NCI-H2171 treated with DMSO at 0.1 percent for 48 hours (cell line): ENCODE results near the gene ELOF1.
"Not testable (repeated sequence)": the region's sequence is repeated elsewhere in the genome, so short reads cannot be mapped to it uniquely, and the experiment has no call there.

Experiments used
- DNase-seq: peaks from one replicate; lab custom pipeline; 2025; lab: John Stamatoyannopoulos, UW

ELOF1 gene

DNA sequence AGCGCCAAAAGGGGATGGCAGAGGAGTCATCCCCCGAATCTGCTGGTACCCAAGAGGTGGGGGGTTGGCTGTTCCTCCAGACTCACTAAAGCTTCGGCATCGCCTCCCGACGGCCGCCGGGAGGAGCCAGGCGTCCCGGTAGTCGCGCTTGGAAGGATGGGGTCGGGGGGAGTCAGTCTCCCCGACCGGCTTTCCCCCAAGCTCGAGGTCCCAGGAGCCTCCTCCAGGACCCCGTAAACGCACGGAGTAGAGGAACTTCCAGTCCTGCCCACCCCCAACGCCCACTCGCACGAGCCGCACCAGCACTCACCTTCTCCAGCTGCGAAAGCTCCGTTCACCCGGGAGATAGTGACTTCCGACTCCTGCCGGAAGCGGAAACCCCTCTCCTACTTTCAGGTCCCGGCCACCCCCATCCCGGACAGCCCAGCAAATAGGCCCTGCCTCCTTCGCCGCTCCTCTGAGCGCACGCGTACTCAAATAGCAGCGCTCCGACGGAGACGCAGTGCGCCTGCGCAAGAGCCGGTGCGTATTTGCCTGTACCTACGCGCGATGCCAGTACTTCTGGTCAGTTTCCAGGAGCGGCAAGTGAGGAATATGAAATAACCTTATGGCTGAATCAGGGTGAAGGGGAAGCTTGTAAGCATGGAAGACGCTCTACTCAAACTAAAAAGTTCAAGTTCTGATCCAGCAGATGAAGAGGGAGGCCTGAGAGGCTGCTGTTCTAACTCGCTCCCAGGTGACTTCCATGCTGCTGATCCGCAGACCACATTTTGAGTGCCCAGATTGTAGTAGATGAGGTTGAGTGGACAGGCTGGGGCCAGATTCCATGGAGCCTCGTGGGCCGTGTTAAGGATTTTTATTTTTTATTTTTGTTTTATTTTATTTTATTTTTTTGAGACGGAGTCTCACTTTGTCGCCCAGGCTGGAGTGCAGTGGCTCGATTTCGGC lies at the start of gene ELOF1:
Gene ELOF1, minus strand, starts transcription at position 350 of the 948 bp plus-strand sequence. CDS start 4,883 bp downstream, outside the sequence.
- DNase-seq = peak; percentile 97

GRCh38 chr19:11606484-11606883 lies 47.5 kb upstream of the ELOF1 start:
- no peak for DNase-seq

DNA sequence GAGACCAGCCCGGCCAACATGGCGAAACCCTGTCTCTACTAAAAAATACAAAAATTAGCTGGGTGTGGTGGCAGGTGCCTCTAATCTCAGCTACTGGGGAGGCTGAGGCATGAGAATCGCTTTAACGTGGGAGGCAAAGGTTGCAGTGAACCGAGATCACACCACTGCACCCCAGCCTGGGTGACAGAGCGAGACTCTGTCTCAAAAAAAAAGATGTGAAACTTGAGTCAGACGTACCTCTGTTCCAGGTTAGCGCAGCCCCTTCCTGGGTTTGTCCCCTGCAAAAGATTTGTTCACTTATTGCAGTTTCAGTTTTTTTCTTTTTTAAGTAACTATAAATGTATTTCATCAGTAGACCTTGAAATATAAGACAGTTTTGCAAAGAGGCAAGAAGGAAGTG lies 40.7 kb upstream of the ELOF1 start:
- DNase-seq = not testable (repeated sequence)

DNA sequence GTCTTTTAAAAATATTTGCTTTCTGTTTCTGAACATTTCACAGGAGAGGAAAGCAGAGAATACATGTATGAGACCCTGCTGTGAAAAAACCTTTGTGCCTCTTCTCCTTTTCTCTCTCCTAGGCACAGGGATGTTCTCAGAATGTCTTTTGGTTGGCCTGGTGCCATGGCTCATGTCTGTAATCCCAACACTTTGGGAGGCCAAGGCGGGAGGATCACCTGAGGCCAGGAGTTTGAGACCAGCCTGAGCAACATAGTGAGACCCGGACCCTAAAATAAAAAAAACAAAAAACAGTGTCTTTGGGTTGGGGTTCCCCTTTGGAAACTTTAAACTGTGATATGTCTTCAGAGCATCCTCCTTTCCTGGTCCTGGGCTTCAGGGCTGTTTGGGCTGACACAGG lies 39.7 kb upstream of the ELOF1 start:
- DNase-seq = no peak

DNA sequence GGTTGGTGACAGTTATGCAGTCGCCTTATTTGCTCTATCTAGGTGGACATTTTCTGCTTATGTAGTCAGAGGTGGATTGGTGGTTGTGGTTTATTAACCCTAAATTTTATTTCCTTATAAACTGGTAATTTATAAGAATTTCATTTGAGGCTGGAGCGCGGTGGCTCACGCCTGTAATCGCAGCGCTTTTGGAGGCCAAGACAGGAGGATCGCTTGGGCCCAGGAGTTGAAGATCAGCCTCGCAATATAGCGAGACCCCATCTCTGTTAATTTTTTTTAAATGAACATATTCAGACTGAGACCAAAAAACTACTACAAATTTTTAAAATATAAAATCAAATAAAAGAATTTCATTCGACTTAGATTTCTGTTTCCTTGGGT lies 39.1 kb upstream of the ELOF1 start:
- DNase-seq = no peak

DNA sequence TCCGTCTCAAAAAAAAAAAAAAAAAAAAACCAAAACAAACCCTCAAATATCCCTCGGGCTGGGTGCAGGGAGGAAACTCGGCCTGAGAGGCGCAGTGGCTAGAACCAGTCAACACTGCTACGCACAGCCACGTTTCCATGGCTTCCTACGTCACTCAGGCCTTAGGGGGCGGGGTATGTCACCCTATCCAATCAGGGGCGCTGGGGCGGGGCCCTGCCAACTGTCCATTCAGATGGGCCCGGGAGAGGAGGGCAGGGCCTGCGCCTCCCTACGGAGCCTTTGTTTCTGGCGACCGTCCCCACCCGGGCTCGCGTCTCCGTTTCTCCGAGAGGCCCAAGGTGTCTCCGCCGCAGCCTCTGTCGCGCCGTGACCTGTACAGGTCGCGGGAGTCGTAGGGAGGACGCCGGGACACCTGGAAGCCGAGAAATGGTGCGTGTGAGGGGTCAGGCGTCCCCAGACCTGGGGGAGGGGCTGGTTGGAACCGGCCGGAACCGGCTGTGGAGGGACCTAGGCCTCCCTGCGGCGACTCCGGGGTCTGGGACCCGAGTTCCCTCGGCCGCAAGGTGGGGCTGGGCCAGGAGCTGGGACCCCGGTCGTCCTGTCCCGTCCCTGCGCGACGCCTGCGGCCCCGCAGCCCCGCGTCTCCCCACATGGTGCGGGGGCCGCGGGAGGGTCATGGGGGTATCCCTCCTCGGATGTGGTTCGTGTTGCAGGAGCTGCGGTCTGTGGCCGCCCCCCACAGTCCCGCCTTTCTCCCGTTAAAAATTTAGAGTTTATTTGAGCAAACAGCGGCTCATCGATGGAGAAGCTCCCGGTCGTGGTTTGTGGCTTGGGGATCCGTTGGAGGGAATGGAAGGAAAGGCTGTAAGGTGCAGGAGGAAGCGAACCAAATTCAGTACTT lies 38.4 kb upstream of the ELOF1 start, which contains the start of gene ZNF627:
Gene ZNF627, plus strand, starts transcription at position 282 of the 901 bp plus-strand sequence. Its CDS starts 145 bp downstream, at position 427.
- DNase-seq = peak; percentile 98

DNA sequence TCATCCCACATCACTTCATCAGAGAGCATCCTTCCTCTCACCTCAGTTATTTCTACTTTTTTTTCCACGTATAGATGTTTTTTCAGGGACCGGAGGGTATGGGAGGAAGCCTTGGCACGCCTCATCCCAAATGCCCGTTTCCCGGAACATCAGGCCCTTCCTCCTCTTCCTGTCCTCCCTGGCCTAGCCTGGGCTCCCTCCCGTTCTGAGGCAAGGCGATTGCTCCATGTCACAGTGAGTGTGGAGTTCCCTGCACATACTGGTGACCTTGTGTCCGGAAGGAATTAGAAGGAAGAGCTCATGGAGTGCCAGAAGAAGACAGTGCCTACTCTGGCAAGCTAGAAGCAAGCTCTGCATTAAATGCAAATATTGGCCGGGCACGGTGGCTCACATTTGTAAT lies 37.1 kb upstream of the ELOF1 start:
- DNase-seq = no peak

GRCh38 chr19:11594084-11594483 lies 35.1 kb upstream of the ELOF1 start:
- no peak for DNase-seq

GRCh38 chr19:11587975-11588631 lies 29.1 kb upstream of the ELOF1 start:
- no peak for DNase-seq

- DNase-seq = peak; percentile 88
These were observed 28.4 kb upstream of the ELOF1 start for GRCh38 chr19:11587302-11587974.

- DNase-seq = no peak
These were observed 27.3 kb upstream of the ELOF1 start for GRCh38 chr19:11586331-11586730.

DNA sequence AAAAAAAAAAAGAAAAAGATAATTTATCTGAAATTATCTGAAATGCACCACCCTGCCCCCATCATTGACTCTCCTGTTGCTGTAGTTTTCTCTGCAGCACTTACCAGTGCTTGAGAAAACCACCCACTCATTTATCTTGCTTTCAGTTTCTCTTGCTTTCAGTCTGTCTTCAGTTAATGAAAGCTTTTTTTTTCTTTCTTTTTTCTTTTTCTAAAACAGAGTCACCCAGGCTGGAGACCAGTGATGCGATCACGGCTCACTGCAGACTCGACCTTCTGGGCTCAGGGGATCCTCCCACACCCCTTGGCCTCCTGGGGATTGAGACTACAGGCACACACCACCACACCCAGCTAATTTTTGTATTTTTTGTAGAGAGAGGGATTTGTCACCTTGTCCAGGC lies 22.7 kb upstream of the ELOF1 start:
- no peak for DNase-seq

DNA sequence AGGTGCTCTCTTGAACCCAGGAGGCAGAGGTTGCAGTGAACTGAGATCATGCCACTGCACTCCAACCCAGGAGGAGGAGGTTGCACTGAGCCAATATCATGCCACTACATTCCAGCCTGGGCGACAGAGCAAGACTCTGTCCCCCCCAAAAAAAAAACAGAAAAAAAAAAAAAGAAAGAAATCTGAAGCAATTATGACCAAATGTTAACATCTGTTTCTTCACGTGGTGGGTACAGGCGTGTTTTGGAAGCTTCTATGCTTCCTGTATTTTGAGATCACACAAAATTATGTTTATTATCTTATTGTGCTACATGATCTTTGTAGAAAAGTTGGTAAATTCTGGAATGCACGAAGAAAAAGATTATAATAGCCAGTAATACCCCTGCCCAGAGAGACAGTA lies 21.1 kb upstream of the ELOF1 start:
- no peak for DNase-seq

- no peak for DNase-seq
These were observed 19.5 kb upstream of the ELOF1 start for GRCh38 chr19:11578258-11579142.

GRCh38 chr19:11577451-11578257 lies 18.6 kb upstream of the ELOF1 start, which contains the start of gene ACP5:
Gene ACP5, minus strand, starts transcription at chr19:11577645. Its CDS starts 328 bp downstream, at chr19:11577317.
- DNase-seq = no peak

DNA sequence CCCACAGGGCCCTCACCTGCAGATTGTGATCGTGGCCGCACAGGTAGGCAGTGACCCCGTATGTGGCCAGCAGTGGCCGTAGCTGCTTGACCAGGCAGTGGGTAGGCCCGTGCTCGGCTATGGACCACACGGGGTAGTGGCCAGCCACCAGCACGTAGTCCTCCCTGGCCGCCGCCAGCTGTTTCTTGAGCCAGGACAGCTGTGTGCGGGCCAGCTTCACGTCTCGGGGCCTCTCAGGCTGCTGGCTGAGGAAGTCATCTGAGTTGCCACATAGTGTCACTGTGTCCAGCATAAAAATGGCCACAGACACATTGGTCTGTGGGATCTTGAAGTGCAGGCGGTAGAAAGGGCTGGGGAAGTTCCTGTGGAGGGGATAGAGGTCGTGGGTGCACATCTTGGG lies 17.2 kb upstream of the ELOF1 start:
- no peak for DNase-seq

DNA sequence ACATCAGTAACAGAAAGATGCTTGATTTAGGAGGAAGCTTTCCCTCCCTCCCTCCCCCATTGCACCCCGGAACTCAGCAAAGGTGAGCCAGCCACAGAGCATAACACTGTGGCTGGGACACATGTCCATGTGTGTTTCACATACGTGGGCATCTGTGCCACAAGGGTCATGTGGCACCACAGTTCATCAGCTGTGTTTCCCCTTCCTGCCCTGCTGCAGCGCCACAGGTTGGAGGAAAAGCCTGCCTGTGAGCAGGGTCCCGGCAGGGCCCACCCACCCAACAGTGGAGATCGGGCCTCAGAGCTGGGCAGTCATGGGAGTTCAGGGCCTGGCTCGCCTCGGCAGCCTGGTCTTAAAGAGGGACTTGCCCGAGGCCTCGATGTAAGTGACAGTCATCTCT lies 15.7 kb upstream of the ELOF1 start:
- no peak for DNase-seq

DNA sequence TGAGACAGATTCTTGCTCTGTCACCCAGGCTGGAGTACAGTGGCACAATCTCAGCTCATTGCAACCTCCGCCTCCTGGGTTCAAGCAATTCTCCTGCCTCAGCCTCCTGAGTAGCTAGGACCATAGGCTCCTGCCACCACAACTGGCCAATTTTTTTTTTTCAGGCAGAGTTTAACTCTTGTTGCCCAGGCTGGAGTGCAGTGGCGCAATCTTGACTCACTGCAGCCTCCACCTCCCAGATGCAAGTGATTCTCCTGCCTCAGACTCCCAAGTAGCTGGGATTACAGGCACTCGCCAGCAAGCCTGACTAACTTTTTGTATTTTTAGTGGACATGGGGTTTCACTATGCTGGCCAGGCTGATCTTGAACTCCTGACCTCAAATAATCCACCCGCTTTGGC lies 14.7 kb upstream of the ELOF1 start:
- not testable (repeated sequence) for DNase-seq

- DNase-seq = not testable (repeated sequence)
These were observed 14.3 kb upstream of the ELOF1 start for GRCh38 chr19:11573354-11573753.
